ENCODE measurements around the gene KMT2E. TPM values are rescaled to one million over a fixed set of nuclear protein-coding genes. Genes with fewer than 3 reads are reported as not detected.
A peak's percentile ranks its signal among the peaks of the same experiment; 100 is the strongest.
"Not testable (repeated sequence)": the region's sequence is repeated elsewhere in the genome, so short reads cannot be mapped to it uniquely, and the experiment has no call there.

The KMT2E gene
- total RNA-seq, 2 donors from 2014 or later: 105 to 122 TPM

DNA sequence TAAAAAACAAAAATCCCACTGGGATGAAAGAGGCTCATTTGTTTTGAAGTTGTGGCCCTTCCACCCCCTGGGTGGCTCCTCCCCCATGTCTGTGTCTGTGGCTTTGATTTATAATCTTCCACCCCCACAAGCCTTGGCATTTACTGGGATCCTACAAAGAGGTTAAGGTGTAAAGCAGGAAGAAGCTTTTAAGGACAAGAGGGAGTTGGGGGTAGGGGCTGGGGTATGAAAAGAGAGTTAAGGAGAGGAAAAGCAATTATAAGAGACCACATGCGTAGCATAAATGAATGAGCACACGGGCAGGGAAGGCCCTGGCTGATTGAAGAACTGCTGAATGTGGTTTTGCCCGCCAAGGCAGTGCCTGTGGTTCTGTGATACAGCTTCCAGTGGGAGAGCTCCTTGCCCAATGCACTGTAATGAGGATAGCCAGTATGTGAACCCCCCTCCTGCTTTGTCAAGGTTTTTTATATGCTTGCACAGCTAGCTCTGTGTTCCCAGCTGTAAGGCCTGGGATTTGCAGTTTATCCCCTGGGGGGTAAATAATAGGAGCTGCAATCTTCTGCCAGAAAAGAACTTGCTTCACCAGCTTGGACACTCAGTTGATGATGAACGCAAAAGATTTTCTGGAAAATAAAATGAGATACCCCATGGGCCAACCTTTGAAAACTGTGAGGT is 34.7 kb upstream of the KMT2E start:
- peak overlapping the region; percentile 48 to 90 for H3K27ac Mint-ChIP-seq
- no peak for DNase-seq (ENCODE audit: low spot score in 2 of 2)
- H3K36me3 Mint-ChIP-seq: peaks cover 0 to 16% of the 10 kb centered on the region in 2 donors
- no peak for ATAC-seq
- H3K9me3 Mint-ChIP-seq: no peaks in the 10 kb centered on the region

DNA sequence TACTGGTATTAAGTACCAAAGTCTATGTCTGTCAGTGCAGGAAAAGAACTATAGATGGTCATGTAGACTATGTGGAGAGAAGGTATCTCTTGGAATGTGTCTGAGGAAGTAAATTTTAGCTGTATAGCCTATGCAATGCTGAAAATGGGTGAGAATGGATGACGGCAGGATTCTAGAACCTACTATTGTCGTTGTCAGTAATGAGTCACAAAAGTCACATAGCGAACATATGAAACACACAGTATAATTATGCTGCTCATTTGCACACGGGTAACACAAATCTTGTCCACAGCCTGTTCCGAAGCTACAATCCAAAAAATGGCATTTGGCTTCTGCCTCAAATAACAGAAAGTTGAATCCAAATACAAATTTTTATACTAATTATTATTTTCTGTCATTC is 33.6 kb upstream of the KMT2E start:
- Mint-ChIP-seq H3K36me3 (peaks cover 0 to 16% of the 10 kb centered on the region in 2 donors), H3K27ac (no peak overlapping the region)
- no peak for ATAC-seq

DNA sequence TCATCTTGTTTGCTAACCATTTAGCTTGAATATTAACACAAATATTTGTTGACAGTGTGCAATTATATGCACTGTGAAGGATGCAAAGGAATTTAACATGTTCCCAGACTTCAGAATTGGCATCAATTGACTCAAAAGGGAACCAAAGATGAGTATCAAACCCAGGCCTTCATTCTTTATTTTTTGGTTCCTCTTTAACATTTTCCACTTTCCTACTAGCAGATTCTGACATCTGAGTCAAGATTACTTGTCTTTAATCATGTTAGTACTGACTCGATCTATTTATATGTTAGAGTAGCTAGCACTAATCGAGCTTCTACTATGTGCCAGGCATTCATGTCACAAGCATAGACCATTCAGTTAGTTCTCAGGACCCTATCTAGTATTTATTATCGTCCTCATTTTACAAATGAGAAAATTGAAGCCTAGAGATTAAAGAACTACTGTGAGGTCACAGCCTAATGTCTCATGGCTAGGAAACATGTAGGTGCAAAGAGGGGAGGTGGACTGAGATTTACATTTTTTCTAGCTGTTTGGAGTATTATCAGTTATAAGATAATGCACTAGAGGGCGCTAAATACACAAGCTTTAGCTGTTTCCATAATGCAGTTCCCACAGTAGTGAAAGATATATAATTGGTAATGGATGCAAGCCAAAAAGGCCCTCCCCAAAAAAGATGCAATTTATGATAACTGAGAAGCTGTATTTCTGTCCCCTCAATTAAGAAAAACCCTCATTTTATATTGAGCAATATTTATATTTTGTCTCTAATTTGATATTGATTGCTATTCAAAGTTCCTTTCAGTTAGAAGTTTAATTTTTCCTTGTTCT is 32.9 kb upstream of the KMT2E start:
- Mint-ChIP-seq H3K36me3 (peaks cover 0 to 16% of the 10 kb centered on the region in 2 donors), H3K27ac (no peak overlapping the region), H3K9me3 (no peaks in the 10 kb centered on the region)
- no peak for ATAC-seq
- DNase-seq (ENCODE audit: low spot score in 2 of 2): no peak

More for the DNA sequence above, 33.6 kb upstream of the KMT2E start:
- no peak for DNase-seq (ENCODE audit: low spot score in 2 of 2)
- H3K9me3 Mint-ChIP-seq: no peaks in the 10 kb centered on the region

DNA sequence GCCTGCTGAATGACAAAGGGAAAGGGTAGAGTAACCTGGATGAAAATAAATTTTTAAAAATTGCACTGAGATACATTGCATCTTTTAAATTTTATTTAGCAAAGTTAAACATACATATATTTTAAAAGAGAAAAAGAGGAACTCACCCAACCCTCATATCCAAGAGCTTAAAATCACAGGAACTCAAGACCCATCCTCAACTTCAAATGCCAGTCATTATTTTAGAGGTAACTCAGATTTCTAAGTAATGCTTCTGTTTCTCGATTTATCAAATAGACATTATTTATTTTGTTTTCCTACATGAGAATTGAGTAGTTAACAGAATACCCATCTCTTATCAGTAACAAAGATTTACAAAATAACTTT is 32.4 kb upstream of the KMT2E start:
- H3K9me3 Mint-ChIP-seq: no peaks in the 10 kb centered on the region
- ATAC-seq (no peak), DNase-seq (ENCODE audit: low spot score in 2 of 2) (no peak)
- no peak overlapping the region for H3K27ac Mint-ChIP-seq
- peaks cover 0 to 16% of the 10 kb centered on the region in 2 donors for H3K36me3 Mint-ChIP-seq

DNA sequence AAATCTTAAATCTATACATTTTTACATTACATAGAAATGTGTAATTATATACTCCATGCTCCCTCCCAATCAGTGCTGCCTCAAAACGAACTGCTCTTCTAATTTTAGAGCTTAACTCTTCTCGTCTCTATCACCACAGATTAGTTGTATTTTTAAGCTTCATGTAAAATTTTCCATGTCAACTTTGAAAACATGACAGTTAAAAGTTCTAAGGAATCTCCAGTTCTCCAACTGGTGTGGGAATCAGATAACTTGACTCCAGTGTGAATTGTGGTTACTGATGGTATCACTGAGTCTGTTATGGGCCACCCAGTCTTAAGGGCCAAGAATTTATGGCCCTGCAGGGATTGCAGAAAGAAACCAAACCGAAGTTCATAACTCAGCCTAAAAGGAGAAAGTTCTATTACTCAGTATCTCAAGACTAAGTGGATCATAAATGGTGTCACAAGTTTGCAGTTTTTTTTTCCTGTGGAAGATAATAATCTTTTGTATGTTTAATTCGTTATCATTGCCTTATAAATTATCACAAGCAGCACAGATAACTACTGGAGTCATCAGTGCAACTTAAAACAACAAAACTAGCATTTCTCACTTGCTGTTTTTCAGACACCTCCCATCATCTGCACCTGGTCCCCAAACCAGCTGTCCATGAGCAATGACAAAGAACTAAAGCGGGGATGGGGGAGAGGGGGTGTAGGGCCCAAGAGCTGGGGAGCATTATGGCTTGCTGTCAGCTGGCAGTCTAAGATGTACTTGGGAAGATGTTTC is 31.5 kb upstream of the KMT2E start:
- Mint-ChIP-seq H3K27ac (peak overlapping the region; percentile 97 to 100), H3K36me3 (peaks cover 0 to 16% of the 10 kb centered on the region in 2 donors), H3K9me3 (no peaks in the 10 kb centered on the region)
- no peak for DNase-seq (ENCODE audit: low spot score in 2 of 2)
- no peak for ATAC-seq

DNA sequence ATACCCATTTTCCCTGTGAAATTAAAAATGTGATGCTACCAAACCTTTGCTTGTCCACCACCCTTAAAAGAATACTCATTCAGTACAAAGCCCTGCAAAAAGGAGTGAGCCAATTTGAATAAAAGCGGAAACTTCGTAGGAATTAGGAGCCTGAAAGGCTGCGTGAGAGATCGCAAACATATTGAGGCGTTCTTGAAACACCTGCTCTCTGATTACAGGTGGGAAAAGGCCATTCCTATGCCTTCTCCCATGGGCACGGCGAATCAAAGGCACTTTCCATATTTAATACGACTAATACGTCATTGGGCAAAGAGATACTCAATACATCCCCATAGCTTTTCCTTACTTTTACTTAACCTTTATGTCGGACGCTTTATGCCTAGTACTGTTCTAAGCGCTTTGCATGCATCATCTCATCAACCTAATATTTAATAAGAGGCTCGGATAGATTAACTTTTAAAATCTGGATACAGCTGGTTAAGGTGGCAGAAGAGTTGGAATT is 30.9 kb upstream of the KMT2E start:
- H3K36me3 Mint-ChIP-seq: peaks cover 0 to 19% of the 10 kb centered on the region in 2 donors
- H3K9me3 Mint-ChIP-seq: no peaks in the 10 kb centered on the region
- peak overlapping the region; percentile 97 to 100 for H3K27ac Mint-ChIP-seq
- ATAC-seq (no peak), DNase-seq (ENCODE audit: low spot score in 2 of 2) (no peak)

DNA sequence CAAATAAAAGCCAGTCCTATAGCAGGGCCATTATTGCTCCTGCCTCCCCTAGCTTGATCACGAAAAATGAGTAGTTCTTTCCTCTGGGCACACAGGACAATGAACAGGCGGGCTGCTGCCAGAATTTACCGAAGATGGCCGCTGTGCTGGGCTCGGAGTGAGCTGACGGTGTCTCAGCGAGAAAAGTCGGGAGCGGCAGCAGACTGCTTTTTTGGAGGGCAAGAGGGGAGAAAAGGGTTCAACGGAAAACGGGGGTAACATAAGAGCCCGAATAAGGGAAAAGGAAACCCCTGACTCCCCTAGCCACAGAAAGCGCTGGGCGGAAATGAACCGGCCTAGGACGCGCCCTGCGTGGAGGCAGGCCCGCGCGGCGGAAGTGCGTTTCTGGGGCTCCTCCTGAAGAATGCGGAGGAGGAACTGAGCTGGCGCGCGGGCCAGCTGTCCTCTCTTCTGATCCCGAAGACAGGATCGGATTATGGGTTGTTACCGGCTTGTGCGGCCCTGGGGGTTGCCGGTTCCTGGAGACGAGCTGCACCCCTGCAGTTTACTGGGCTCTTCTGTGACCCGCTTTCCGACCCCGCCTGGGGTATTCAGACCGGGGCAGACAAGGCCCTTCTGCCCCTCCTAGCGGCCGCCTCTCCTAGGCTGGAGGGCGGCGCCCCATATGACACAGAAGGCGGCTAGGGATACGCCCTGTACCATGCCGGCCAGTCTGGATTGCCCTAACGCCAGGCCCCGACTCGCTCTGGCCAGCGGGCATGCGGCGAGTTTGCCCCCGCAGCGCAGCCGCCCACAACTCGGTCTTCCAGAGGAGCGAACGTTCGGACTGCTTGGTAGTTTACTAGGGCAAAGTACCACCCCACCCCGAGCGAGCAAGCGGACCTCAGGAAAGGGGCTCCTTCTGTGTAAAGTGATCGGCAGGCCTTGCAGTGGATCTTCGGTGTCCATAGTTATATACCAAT is 30.1 kb upstream of the KMT2E start:
- DNase-seq (ENCODE audit: low spot score in 2 of 2) (peak; percentile 84 to 90), ATAC-seq (peak; percentile 91)
- Mint-ChIP-seq H3K36me3 (peaks cover 0 to 25% of the 10 kb centered on the region in 2 donors), H3K9me3 (no peaks in the 10 kb centered on the region), H3K27ac (peak overlapping the region; percentile 97 to 100)

DNA sequence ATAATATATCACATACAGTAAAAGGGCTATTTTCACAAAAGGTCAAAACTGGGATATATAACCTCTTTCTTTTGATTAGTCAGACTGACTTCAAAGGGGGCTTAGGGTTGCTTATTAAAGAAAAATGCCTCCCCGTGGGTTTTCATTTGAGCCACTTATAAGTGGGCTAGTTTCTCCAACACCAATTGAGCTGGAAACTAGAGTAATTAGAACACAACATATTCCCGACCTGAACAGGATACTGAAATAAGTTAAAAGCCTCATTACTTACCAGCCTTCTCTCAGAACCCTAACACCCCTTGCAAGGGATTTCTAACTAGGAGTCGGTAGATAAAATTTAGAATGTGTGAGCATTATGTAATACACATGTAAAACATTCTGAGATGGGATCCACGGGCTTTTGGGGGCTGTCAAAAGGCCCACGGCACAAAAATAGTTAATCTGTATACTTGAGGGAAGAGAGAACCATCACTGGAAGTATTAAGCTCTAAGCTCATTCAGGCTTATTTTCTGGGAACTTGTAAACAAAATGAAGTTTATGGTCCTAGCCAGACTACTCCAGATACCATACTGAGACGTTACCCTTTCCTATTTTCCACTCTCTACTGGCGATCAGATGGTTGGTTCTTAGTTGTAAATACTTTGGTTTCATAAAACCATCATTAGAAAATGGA is 29.3 kb upstream of the KMT2E start:
- no peaks in the 10 kb centered on the region for H3K9me3 Mint-ChIP-seq
- no peak for ATAC-seq
- DNase-seq (ENCODE audit: low spot score in 2 of 2): no peak
- H3K27ac Mint-ChIP-seq: peak overlapping the region; percentile 97 to 100
- peaks cover 0 to 25% of the 10 kb centered on the region in 2 donors for H3K36me3 Mint-ChIP-seq

DNA sequence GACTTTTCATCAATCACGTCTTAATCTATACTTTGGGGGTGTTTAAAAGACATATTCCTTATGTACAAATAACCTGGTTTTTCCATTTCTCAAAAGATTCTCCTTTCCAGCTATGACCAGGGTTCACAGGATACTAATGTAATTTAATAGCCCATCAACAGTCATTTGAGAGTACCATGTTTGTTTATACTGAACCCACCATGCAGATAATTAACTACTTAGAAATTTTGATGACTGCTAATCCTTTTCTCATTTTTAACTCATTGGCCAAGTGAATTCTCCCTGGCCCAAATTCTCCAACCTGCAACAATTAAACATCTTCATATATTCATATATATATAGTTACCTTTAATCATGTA is 28.8 kb upstream of the KMT2E start:
- Mint-ChIP-seq H3K36me3 (peaks cover 0 to 25% of the 10 kb centered on the region in 2 donors), H3K9me3 (no peaks in the 10 kb centered on the region), H3K27ac (peak overlapping the region in 1 of 2 donors; percentile 97)
- ATAC-seq (no peak), DNase-seq (ENCODE audit: low spot score in 2 of 2) (no peak)

DNA sequence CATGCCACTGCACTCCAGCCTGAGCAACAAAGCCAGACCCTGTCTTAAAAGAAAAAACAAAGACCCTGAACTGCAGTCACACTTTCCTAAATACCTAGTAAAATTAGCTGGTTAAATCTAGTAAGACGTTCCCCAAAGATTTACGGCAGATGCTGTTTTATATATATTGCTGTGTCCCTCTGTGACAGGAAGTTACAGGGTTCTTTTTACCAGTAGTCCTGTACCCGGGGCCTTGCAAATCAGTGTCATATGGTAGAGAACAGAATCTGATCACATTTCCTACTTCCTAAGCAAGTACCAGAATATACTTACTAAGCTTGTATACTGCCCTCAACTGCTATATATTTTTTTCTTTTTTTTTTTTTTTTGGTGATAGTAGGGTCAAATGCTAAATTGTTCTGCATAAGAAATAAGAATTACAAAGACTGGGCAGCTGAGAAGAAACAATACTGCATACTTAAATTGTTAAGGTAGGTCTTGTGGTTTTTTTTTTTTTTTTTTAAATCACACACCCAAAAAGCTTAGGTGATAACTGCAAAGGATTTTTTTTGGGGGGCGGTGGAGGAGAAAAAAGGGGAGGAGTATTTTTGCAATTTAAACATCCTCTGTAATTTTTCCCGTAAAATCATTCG is 27.3 kb upstream of the KMT2E start:
- Mint-ChIP-seq H3K27ac (no peak overlapping the region), H3K36me3 (peaks cover 0 to 25% of the 10 kb centered on the region in 2 donors), H3K9me3 (no peaks in the 10 kb centered on the region)
- ATAC-seq (no peak), DNase-seq (ENCODE audit: low spot score in 2 of 2) (no peak)

DNA sequence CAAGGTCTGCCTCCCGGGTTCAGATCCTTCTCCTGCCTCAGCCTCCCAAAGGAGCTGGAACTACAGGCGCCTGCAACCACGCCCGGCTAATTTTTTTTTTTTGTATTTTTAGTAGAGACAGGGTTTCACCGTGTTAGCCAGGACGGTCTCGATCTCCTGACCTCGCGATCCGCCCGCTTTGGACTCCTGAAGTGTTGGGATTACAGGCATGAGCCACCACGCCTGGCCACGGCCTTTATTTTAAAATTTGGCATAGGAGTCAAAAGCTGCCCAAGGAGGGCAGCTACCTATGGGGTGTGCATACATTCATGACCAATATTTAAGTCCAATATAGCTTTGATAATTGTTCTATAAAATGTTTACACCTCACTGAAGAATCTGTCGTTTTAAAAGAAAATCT is 26.6 kb upstream of the KMT2E start:
- DNase-seq (ENCODE audit: low spot score in 2 of 2); H3K9me3 Mint-ChIP-seq; ATAC-seq; H3K27ac Mint-ChIP-seq: not testable (repeated sequence)
- peaks cover 0 to 29% of the 10 kb centered on the region in 2 donors for H3K36me3 Mint-ChIP-seq

DNA sequence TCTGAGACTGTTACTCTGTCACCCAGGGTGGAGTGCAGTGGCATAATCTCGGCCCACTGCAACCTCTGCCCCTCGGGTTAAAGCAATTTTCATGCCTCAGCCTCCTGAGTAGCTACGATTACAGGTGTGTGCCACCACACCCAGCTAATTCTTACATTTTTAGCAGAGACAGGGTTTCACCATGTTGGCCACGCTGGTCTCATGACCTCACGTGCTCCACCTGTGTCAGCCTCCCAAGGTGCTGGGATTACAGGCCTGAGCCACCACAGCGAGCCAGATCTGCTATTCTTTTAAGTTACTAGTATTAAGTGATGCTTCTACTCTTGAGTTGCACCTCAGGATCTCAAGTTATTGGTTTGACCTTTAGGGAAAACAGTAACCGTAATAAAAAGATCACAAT is 23.0 kb upstream of the KMT2E start:
- DNase-seq (ENCODE audit: low spot score in 2 of 2) (no peak), ATAC-seq (no peak)
- H3K27ac Mint-ChIP-seq: no peak overlapping the region
- H3K9me3 Mint-ChIP-seq: no peaks in the 10 kb centered on the region
- H3K36me3 Mint-ChIP-seq: peaks cover 0 to 22% of the 10 kb centered on the region in 2 donors

DNA sequence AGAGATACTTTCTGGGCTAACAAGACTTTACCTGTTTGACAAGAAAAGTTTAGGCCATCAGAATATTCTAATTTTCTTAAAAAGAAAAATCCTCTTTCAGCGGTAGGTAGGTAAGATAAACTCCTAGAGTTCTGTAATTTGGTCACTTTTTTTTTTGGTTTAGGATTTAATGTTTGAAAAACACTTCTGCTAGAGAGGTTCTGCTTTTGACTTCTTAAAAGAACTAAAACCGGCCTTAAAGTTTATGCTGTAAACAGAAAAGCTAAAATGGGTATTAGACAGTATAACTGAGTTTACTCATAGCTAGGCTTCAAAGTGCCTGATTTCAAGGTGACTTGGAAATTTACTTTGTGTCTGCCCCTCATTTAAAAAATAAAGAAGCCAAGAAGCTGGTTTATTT is 21.7 kb upstream of the KMT2E start:
- Mint-ChIP-seq H3K36me3 (peaks cover 0 to 29% of the 10 kb centered on the region in 2 donors), H3K9me3 (no peaks in the 10 kb centered on the region), H3K27ac (no peak overlapping the region)
- ATAC-seq (no peak), DNase-seq (ENCODE audit: low spot score in 2 of 2) (no peak)

DNA sequence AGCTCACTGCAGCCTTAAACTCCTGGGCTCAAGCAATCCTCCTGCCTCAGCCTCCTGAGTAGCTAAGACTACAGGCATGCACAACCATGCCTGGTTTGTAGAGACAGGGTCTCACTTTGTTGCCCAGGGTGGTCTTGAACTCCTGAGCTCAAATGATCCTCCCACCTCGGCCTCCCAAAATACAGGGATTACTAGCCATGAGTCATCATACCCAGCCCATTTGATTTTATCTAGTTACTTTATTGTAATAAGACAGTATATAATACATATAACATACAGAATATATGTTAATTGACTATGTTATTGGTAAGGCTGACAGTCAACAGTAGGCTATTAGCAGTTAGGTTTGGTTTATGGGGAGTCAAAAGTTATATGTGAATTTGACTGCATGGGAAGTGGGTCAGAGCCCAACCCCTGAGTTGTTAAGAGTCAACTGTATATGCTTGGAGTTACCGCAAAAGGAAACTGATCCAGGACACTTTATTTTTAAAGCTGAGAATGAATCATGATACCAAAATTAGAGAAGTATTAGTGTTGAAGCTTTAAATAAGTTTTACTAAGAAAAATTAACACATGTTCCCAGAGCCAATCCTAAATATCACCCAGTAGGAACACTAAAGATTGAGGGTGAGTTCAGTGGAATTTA is 20.7 kb upstream of the KMT2E start:
- ATAC-seq (no peak), DNase-seq (ENCODE audit: low spot score in 2 of 2) (no peak)
- peak overlapping the region in 1 of 2 donors; percentile 88 for H3K27ac Mint-ChIP-seq
- H3K9me3 Mint-ChIP-seq: no peaks in the 10 kb centered on the region
- peaks cover 0 to 25% of the 10 kb centered on the region in 2 donors for H3K36me3 Mint-ChIP-seq
